ENCODE data around the gene EIF4EBP3.

EIF4EBP3 gene

DNA sequence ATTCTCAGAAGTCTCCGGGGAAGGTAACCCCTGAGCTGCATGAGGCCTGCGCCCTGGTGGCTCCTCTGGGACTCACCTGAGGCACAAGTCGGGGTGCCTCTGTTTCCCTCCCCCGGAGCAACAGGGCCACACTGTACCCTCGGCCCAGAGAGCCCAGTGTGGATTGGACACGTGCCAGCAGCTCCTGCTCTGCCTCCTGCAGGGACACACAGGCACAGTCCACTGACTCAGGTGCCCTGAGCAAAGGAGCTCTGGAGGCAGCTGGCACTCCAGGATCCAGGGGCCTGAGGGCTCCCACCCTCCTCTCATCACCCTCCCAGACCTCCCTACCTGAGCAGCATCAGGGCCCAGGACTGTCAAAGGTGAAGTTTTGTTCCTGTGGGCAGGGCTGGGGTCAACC is 46.7 kb downstream of the EIF4EBP3 start:
- H3K27ac ChIP-seq, result no peak overlapping the region
- no peak for TF ChIP-seq ZFX (IDR thresholded peaks at IDR 0.05; ENCODE audit: borderline replicate concordance)
- TF ChIP-seq, protein P1, sequence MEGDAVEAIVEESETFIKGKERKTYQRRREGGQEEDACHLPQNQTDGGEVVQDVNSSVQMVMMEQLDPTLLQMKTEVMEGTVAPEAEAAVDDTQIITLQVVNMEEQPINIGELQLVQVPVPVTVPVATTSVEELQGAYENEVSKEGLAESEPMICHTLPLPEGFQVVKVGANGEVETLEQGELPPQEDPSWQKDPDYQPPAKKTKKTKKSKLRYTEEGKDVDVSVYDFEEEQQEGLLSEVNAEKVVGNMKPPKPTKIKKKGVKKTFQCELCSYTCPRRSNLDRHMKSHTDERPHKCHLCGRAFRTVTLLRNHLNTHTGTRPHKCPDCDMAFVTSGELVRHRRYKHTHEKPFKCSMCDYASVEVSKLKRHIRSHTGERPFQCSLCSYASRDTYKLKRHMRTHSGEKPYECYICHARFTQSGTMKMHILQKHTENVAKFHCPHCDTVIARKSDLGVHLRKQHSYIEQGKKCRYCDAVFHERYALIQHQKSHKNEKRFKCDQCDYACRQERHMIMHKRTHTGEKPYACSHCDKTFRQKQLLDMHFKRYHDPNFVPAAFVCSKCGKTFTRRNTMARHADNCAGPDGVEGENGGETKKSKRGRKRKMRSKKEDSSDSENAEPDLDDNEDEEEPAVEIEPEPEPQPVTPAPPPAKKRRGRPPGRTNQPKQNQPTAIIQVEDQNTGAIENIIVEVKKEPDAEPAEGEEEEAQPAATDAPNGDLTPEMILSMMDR (IDR thresholded peaks at IDR 0.05), result no peak

DNA sequence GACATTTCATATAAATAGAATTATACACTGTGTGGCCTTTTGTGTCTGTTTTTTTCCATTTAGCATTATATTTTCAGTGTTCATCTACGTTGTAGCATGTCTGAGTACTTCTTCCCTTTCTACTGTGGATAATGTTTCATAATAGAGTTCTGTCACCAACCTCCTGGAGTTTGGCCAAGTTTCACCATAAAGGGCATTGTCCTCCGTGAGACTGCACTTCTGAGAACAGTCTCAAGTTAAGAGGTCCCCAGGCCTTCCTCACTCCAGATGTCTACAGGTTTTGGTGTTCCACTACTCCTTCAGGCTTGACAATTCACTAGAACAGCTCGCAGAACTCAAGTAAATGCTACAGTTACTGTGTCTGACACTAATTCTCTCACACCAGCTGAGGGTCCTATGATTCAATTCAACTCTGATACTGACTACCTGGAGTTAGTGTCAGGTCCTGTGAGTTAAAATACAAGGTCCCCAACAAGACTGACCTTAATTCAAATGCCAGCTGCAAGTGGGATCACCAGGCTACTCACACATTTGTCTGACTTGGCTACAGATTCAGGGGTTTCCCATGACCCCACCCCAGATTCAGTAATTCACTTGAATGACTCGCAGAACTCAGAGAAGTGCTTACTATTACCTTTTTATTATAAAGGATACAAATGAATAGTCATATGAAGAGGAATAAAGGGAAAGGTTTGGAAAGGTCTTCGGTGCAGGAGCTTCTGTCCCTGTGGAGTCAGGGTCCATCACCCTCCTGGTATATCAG is 48.3 kb downstream of the EIF4EBP3 start:
- TF ChIP-seq, protein P1 (IDR thresholded peaks at IDR 0.05), result no peak
- H3K27ac ChIP-seq, result no peak overlapping the region

DNA sequence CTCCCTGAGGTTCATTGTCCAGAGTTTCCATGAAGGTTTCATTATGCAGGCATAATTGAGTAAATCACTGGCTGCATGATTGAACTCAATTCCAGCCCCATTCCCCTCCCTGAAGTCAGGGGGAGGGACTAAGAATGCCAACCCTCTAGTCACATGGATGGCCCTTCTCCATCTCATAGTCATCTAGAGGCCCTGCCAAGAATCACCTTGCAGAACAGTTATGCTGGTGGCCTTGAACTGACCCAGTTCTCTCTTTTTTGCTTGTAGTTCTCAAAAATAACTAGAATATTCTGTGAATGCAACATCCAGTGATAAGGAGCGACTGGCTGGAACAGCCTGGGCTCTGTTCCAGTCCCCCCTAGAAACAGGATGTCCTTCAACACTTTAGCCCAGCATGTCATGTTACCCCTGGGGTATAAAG is 48.9 kb downstream of the EIF4EBP3 start:
- TF ChIP-seq, protein P1 (IDR thresholded peaks at IDR 0.05), result no peak
- TF ChIP-seq ZFX (IDR thresholded peaks at IDR 0.05; ENCODE audit: borderline replicate concordance), result no peak
- no peak overlapping the region for H3K27ac ChIP-seq

DNA sequence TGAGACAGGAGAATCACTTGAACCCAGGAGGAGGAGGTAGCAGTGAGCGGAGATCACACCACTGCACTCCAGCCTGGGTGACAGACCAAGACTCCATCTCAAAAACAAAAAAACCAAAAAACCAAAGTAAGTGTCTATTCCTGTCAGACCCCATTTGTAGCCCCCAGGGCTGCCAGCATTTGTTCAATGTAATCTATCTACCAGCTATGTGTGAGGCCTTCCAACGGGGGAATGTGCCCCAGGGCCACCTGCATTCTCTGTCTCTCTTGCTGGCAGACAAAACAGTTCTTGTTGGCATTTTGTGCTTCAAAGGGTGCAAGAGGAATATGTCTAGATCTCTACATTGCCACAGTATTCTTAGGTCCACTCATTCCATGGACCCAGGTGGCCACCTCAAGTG is 51.4 kb downstream of the EIF4EBP3 start:
- no peak overlapping the region for H3K27ac ChIP-seq
- TF ChIP-seq, protein P1 (IDR thresholded peaks at IDR 0.05), result no peak
- TF ChIP-seq ZFX (IDR thresholded peaks at IDR 0.05; ENCODE audit: borderline replicate concordance), result no peak
